DND-41 (cell line): ENCODE measurements around the gene ADAMTS1.
A peak's percentile ranks its signal among the peaks of the same experiment; 100 is the strongest.

Experiments used
- ATAC-seq: fragments of 200-7000 bp; cut with Tn5 transposase; 3 replicates; pipeline ENCODE4 v1.9.1; 2021; ENCODE audit warnings: low read depth; ENCODE audit not compliant: insufficient read depth
- DNase-seq: peaks from one replicate; pipeline ENCODE4 v3.0.0-alpha.2; 2020
- H2AFZ ChIP-seq: 2 replicates; pipeline ENCODE4 v1.6.0; 2012; ENCODE audit warnings: low read depth, low read length
- H3K27ac ChIP-seq: 2 replicates; pipeline ENCODE4 v1.5.1; 2012; ENCODE audit warnings: low read length, inconsistent platforms
- H3K27me3 ChIP-seq: fragments of 200-600 bp; sonication (generic); 2 replicates; pipeline ENCODE4 v1.6.0; 2012; ENCODE audit warnings: low read length, mild to moderate bottlenecking, inconsistent platforms; ENCODE audit not compliant: insufficient read depth, poor library complexity
- H3K36me3 ChIP-seq: 2 replicates; pipeline ENCODE4 v1.5.1; 2012; ENCODE audit warnings: low read length, inconsistent platforms; ENCODE audit not compliant: insufficient read depth
- H3K4me1 ChIP-seq: 2 replicates; pipeline ENCODE4 v1.5.1; 2012; ENCODE audit warnings: mild to moderate bottlenecking, low read length; ENCODE audit not compliant: insufficient read depth
- H3K4me2 ChIP-seq: 2 replicates; pipeline ENCODE4 v1.6.0; 2012; ENCODE audit warnings: mild to moderate bottlenecking, moderate library complexity, low read length, inconsistent platforms; ENCODE audit not compliant: insufficient read depth
- H3K4me3 ChIP-seq, 2 experiments: fragments of 200-600 bp in 1 of 2; shearing (Covaris generic) in 1 of 2; 2 replicates each; pipeline ENCODE4 v1.5.1; 2012 to 2016; ENCODE audit warnings: inconsistent platforms in 2 of 2, low read length in 2 of 2, mild to moderate bottlenecking in 2 of 2, low read depth in 1 of 2, moderate library complexity in 1 of 2
- H3K79me2 ChIP-seq: 2 replicates; pipeline ENCODE4 v1.6.0; 2012; ENCODE audit warnings: low read length, inconsistent platforms; ENCODE audit not compliant: insufficient read depth
- H3K9ac ChIP-seq: 2 replicates; pipeline ENCODE4 v1.6.0; 2012; ENCODE audit warnings: low read depth, mild to moderate bottlenecking, inconsistent platforms, low read length, moderate library complexity
- H3K9me3 ChIP-seq: 2 replicates; pipeline ENCODE4 v1.5.1; 2012; ENCODE audit warnings: low read length, moderate library complexity, mild to moderate bottlenecking, inconsistent platforms; ENCODE audit not compliant: insufficient read depth, severe bottlenecking
- H4K20me1 ChIP-seq: 2 replicates; pipeline ENCODE4 v1.6.0; 2012; ENCODE audit warnings: low read length; ENCODE audit not compliant: insufficient read depth
- CTCF ChIP-seq: IDR thresholded peaks from 2 replicates; pipeline ENCODE4 v1.5.1; 2012; ENCODE audit warnings: borderline replicate concordance, low read length, moderate library complexity, mild to moderate bottlenecking; ENCODE audit not compliant: poor library complexity, severe bottlenecking; ENCODE audit errors: extremely low read depth
- EZH2 ChIP-seq: IDR thresholded peaks from 3 replicates; pipeline ENCODE4 v1.6.1; 2012; ENCODE audit warnings: borderline replicate concordance, low read depth, mild to moderate bottlenecking, moderate library complexity, low read length, inconsistent platforms; ENCODE audit not compliant: severe bottlenecking

The ADAMTS1 gene

GRCh38 chr21:26840912-26841311, 4.3 kb downstream of the ADAMTS1 start:
- peak; percentile 29 for DNase-seq
- 0 out of 2 replicates have a peak overlapping the region, but pooled peaks have one; percentile 42 for H3K4me2 ChIP-seq

GRCh38 chr21:26840201-26840600, 5.0 kb downstream of the ADAMTS1 start:
- H4K20me1 ChIP-seq: no peaks in the 10 kb centered on the region
- ATAC-seq (peak; percentile 87), DNase-seq (peak; percentile 84)
- peak overlapping the region; percentile 54 for H3K9ac ChIP-seq
- peak; percentile 12 for TF ChIP-seq CTCF
- no peak for TF ChIP-seq EZH2
- H3K9me3 ChIP-seq: no peaks in the 10 kb centered on the region
- H3K4me1 ChIP-seq: peaks cover 81% of the 10 kb centered on the region
- H3K36me3 ChIP-seq: no peaks in the 10 kb centered on the region
- no peak overlapping the region for H2AFZ ChIP-seq
- H3K79me2 ChIP-seq: peaks cover 12% of the 10 kb centered on the region
- H3K27me3 ChIP-seq: no peaks in the 10 kb centered on the region
- peak overlapping the region in 1 of 2 experiments; percentile 36; a peak in 1 of 4 replicates for H3K4me3 ChIP-seq
- peak overlapping the region; percentile 96 for H3K27ac ChIP-seq
- H3K4me2 ChIP-seq: 0 out of 2 replicates have a peak overlapping the region, but pooled peaks have one; percentile 49

More at GRCh38 chr21:26840912-26841311, 4.3 kb downstream of the ADAMTS1 start:
- Histone ChIP-seq H3K27ac (peak overlapping the region; percentile 96), H3K9ac (peak overlapping the region; percentile 54), H3K4me1 (peaks cover 74% of the 10 kb centered on the region), H3K4me3 (no peak overlapping the region), H3K27me3 (no peaks in the 10 kb centered on the region), H4K20me1 (no peaks in the 10 kb centered on the region), H3K9me3 (no peaks in the 10 kb centered on the region), H3K36me3 (no peaks in the 10 kb centered on the region), H3K79me2 (peaks cover 12% of the 10 kb centered on the region), H2AFZ (no peak overlapping the region)
- ATAC-seq: no peak
- TF ChIP-seq EZH2 (no peak), CTCF (peak; percentile 33)

GRCh38 chr21:26837539-26837938, 7.7 kb downstream of the ADAMTS1 start:
- Histone ChIP-seq H3K4me2 (peak overlapping the region; percentile 38), H3K36me3 (no peaks in the 10 kb centered on the region), H3K27me3 (no peaks in the 10 kb centered on the region), H3K4me1 (peaks cover 99% of the 10 kb centered on the region), H3K4me3 (peak overlapping the region in 1 of 2 experiments; percentile 31; a peak in 2 of 4 replicates), H3K9me3 (no peaks in the 10 kb centered on the region), H3K9ac (peak overlapping the region; percentile 54), H3K27ac (peak overlapping the region; percentile 96), H3K79me2 (peaks cover 12% of the 10 kb centered on the region), H2AFZ (no peak overlapping the region), H4K20me1 (no peaks in the 10 kb centered on the region)
- no peak for ATAC-seq
- TF ChIP-seq CTCF: no peak
- TF ChIP-seq EZH2: no peak
- no peak for DNase-seq

GRCh38 chr21:26836528-26836927, 8.7 kb downstream of the ADAMTS1 start:
- Histone ChIP-seq H3K4me3 (peak overlapping the region in 1 of 2 experiments; percentile 17; a peak in 1 of 4 replicates), H3K9me3 (no peaks in the 10 kb centered on the region), H3K36me3 (no peaks in the 10 kb centered on the region), H2AFZ (no peak overlapping the region), H3K27me3 (no peaks in the 10 kb centered on the region), H4K20me1 (no peaks in the 10 kb centered on the region), H3K79me2 (peaks cover 12% of the 10 kb centered on the region), H3K4me2 (peak overlapping the region; percentile 38; the same call in 1 of the 2 replicates), H3K4me1 (peaks cover 99% of the 10 kb centered on the region), H3K9ac (peak overlapping the region; percentile 54), H3K27ac (peak overlapping the region; percentile 96)
- TF ChIP-seq CTCF (no peak), EZH2 (no peak)
- no peak for DNase-seq
- ATAC-seq: no peak
